Parathyroid adenoma (tissue), 2 donors: ENCODE data around the gene BMP6.
"Not testable (repeated sequence)": the region's sequence is repeated elsewhere in the genome, so short reads cannot be mapped to it uniquely, and the experiment has no call there.

Experiments
- H2AFZ ChIP-seq: fragments of 300-600 bp; sonication (generic); one replicate; pipeline ENCODE4 v1.7.0; 2017; ENCODE audit warnings: antibody characterized with exemption, mild to moderate bottlenecking
- H3K27ac ChIP-seq: fragments of 300-600 bp; sonication (generic); one replicate; pipeline ENCODE4 v1.7.0; 2017
- H3K27me3 ChIP-seq: fragments of 300-600 bp; sonication (generic); one replicate; pipeline ENCODE4 v1.7.0; 2017; ENCODE audit warnings: low read length; ENCODE audit not compliant: control insufficient read depth, insufficient read depth
- H3K36me3 ChIP-seq: fragments of 300-600 bp; sonication (generic); one replicate; pipeline ENCODE4 v1.7.0; 2017; ENCODE audit warnings: low read length; ENCODE audit not compliant: control insufficient read depth, insufficient read depth
- H3K4me1 ChIP-seq: fragments of 300-600 bp; sonication (generic); one replicate; pipeline ENCODE4 v1.7.0; 2017; ENCODE audit warnings: control low read depth
- H3K4me2 ChIP-seq: fragments of 300-600 bp; sonication (generic); one replicate; pipeline ENCODE4 v1.7.0; 2017; ENCODE audit warnings: low read length
- H3K4me3 ChIP-seq: fragments of 300-600 bp; sonication (generic); one replicate; pipeline ENCODE4 v1.7.0; 2017; ENCODE audit warnings: low read depth, low read length
- H3K79me2 ChIP-seq: fragments of 300-600 bp; sonication (generic); one replicate; pipeline ENCODE4 v1.7.0; 2017; ENCODE audit warnings: control low read depth
- H3K9ac ChIP-seq: fragments of 300-600 bp; sonication (generic); one replicate; pipeline ENCODE4 v1.7.0; 2017; ENCODE audit warnings: mild to moderate bottlenecking
- H3K9me3 ChIP-seq: fragments of 300-600 bp; sonication (generic); one replicate; pipeline ENCODE4 v1.7.0; 2017; ENCODE audit warnings: low read length; ENCODE audit not compliant: control insufficient read depth
- TF ChIP-seq, protein P1 (sequence below): fragments of 300-600 bp; sonication (generic); IDR thresholded peaks from one replicate; pipeline ENCODE4 v1.7.0; 2017; ENCODE audit warnings: antibody characterized with exemption, mild to moderate bottlenecking
- donor health status: primary hyperparathyroidism.

The BMP6 gene

DNA sequence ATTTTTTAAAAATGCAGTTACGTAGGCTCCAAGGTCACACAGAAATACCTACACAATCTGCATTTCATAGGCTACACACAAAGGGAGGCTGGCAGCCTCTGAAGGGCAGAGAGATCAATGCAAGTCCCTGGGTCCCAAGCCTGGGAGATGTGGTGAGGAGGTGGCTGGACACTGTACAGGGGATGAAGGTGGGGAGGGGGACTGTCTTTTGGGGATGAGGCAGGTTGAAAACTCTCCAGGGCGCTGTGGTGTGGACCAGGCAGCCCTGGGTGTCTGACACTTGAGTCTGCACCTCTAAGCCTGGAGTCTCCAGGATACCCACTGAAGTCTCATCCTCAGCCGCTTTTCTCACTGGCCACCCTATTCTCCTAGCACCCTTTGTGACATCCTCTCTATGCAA lies 160.2 kb downstream of the BMP6 start:
- no peaks in the 10 kb centered on the region for H3K9me3 ChIP-seq
- no peak overlapping the region for H3K4me2 ChIP-seq
- no peaks in the 10 kb centered on the region for H3K36me3 ChIP-seq
- H2AFZ ChIP-seq: no peak overlapping the region
- TF ChIP-seq, protein P1, sequence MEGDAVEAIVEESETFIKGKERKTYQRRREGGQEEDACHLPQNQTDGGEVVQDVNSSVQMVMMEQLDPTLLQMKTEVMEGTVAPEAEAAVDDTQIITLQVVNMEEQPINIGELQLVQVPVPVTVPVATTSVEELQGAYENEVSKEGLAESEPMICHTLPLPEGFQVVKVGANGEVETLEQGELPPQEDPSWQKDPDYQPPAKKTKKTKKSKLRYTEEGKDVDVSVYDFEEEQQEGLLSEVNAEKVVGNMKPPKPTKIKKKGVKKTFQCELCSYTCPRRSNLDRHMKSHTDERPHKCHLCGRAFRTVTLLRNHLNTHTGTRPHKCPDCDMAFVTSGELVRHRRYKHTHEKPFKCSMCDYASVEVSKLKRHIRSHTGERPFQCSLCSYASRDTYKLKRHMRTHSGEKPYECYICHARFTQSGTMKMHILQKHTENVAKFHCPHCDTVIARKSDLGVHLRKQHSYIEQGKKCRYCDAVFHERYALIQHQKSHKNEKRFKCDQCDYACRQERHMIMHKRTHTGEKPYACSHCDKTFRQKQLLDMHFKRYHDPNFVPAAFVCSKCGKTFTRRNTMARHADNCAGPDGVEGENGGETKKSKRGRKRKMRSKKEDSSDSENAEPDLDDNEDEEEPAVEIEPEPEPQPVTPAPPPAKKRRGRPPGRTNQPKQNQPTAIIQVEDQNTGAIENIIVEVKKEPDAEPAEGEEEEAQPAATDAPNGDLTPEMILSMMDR: no peak
- H3K79me2 ChIP-seq: no peaks in the 10 kb centered on the region
- no peak overlapping the region for H3K9ac ChIP-seq
- H3K27ac ChIP-seq: no peak overlapping the region
- H3K4me3 ChIP-seq: no peak overlapping the region
- no peaks in the 10 kb centered on the region for H3K27me3 ChIP-seq
- H3K4me1 ChIP-seq: no peaks in the 10 kb centered on the region

DNA sequence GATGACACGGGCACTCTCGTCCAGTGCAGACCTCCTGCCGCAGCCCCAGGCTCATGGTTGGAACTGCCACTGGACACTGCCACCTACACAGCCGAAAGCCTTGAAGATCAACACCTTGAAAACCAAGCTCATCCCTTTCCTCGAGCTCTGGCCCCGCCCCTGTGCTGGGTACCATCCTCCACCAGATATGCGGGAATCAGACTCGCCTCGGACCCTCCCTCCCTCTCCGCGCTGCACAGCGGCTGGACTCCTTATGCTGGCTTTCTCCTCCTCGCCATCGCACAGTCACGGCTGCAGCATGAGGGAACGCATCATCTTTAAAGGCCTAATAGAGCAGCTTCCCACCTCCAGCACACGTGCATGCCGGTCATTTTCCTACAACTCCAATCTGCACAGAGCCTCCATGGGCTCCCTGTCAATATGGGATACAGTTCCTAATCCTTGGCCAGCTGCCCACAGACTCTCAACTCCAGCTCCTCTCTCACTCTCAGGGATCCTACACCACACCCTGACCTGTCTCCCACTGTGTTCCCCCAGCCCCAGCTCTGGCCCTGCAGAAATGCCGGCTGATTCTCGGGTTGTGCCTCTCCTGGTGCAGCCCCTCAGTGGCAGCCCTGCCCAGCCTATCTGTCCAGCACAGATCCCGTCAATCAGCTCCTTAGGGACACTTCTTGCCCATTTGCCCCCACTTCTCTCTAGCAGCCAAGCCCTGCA lies 161.5 kb downstream of the BMP6 start:
- Histone ChIP-seq H3K79me2 (no peaks in the 10 kb centered on the region), H3K4me2 (no peak overlapping the region), H3K9ac (no peak overlapping the region), H3K4me1 (no peaks in the 10 kb centered on the region), H3K4me3 (no peak overlapping the region), H2AFZ (no peak overlapping the region), H3K27me3 (no peaks in the 10 kb centered on the region), H3K36me3 (no peaks in the 10 kb centered on the region), H3K9me3 (no peaks in the 10 kb centered on the region), H3K27ac (no peak overlapping the region)
- TF ChIP-seq, protein P1: no peak

DNA sequence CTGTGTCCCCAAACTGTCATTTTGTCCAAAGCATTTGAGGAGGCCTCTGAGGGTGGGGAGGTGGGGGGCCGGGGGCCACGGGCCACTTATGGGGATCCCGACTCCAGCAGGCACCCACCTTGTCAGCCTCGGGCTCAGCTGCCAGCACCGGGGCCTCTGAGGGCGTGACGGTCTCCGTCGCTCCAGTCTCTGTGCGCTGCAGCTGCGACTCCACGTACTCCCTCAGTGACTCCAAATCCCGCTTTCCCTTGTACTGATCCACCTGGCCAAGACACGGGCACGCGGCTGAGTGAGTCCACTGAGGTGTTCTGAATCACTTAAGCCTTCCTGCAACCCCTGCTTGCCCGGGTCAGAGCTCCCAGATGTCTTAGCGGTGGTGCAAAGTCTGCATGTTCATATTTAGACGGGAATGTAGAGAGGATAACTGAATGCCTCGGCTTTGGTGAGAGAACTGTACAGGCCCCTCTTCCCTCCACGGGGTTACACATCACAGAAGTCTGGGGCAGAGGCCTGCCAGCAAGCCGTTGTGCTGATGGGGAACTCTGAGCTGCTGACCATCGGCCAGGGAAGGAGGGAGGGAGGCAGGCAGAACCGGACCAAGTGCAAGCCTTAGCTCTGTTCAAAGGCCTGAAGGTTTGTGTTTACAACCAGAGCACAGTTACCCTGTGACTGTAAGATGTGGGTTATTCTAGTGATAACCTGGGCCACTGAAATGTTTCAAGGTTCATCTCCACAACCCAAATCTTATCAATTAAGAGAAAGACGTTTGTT lies 162.9 kb downstream of the BMP6 start:
- no peak overlapping the region for H2AFZ ChIP-seq
- no peak overlapping the region for H3K9ac ChIP-seq
- H3K79me2 ChIP-seq: no peaks in the 10 kb centered on the region
- no peaks in the 10 kb centered on the region for H3K4me1 ChIP-seq
- H3K4me2 ChIP-seq: no peak overlapping the region
- H3K27ac ChIP-seq: no peak overlapping the region
- H3K36me3 ChIP-seq: no peaks in the 10 kb centered on the region
- TF ChIP-seq, protein P1: no peak
- no peaks in the 10 kb centered on the region for H3K9me3 ChIP-seq
- H3K4me3 ChIP-seq: no peak overlapping the region
- H3K27me3 ChIP-seq: no peaks in the 10 kb centered on the region

DNA sequence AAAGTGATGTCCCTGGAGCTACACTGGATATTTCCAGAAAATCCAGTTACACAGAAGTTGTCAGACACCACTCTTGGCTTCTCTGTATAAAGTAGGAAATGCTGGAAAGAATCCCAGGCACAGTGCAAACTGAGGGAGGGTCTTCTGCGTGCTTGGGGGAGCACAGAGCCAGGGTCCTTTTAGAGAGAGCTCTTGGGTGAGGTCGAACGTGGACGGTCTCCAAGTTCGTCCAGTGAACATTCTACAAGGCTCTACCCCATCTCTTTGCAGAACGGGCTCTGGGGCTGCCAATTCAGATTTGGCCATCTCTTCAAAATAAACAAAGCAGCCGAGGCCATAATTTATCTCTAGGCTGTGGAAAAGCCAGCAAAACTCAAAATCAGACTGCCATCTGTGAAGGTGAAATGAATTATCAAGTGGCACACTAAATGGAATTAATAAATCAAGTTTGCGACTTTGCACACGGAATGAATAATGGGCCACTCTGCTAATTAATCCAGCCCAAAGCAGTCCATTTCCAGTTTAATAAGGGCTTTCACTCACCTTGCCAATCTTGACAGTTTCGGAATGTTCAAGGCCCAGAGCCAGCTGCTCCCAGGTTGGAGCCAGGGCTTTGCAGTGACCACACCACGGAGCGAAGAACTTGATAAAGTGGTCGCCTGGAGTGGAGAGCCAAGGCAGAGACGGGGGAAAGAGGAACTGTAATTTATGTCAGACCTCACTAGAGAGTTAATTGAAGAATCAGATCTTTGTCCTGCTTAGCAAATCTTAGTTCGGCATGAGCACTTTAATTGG lies 165.4 kb downstream of the BMP6 start:
- H3K36me3 ChIP-seq: no peaks in the 10 kb centered on the region

DNA sequence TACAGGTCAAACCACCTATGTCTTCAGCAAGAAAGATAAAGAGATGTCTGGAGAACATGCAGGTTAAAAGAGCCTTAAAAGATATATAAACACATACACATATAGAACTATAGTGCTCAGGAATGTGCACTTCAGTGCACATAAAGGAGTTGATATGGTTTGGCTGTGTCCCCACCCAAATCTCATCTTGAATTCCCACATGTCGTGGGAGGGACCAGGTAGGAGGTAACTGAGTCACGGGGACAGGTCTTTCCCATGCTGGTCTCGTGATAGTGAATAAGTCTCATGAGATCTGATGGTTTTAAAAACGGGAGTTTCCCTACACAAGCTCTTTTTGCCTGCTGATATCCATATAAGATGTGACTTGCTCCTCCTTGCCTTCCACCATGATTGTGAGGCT lies 166.5 kb downstream of the BMP6 start:
- not testable (repeated sequence) for H3K4me3 ChIP-seq, H3K9ac ChIP-seq, H3K9me3 ChIP-seq, H3K79me2 ChIP-seq, H3K27ac ChIP-seq, H2AFZ ChIP-seq, H3K4me1 ChIP-seq, H3K36me3 ChIP-seq, H3K27me3 ChIP-seq, H3K4me2 ChIP-seq

More for the DNA sequence above, 165.4 kb downstream of the BMP6 start:
- H3K27ac ChIP-seq: no peak overlapping the region
- H3K9ac ChIP-seq: no peak overlapping the region
- H3K79me2 ChIP-seq: no peaks in the 10 kb centered on the region
- H3K9me3 ChIP-seq: no peaks in the 10 kb centered on the region
- H2AFZ ChIP-seq: no peak overlapping the region
- no peak overlapping the region for H3K4me3 ChIP-seq
- no peaks in the 10 kb centered on the region for H3K27me3 ChIP-seq
- no peak overlapping the region for H3K4me2 ChIP-seq
- TF ChIP-seq, protein P1: no peak
- H3K4me1 ChIP-seq: peaks cover 5% of the 10 kb centered on the region
